ENCODE results near the gene ADD2. TPM values are rescaled to one million over a fixed set of nuclear protein-coding genes. Genes with fewer than 3 reads are reported as not detected.

ADD2 gene
- total RNA-seq, 2 donors from 2014 or later = 24.3 to 31.6 TPM

Other genes with a start within 250 kb of the ADD2 start
- 1 to 10 TPM; 2.5 TPM for gene TGFA, start 214.4 kb downstream of the ADD2 start, total RNA-seq
- under 1 TPM in 1 of 2 donors, not detected in 1; 0.35 TPM for gene FIGLA, start 22.4 kb upstream of the ADD2 start, total RNA-seq
- gene CLEC4F, start 52.4 kb upstream of the ADD2 start, total RNA-seq = not detected
- gene CD207, start 67.6 kb upstream of the ADD2 start, total RNA-seq = not detected
- gene VAX2, start 132.4 kb upstream of the ADD2 start, total RNA-seq = not detected
- gene ATP6V1B1, start 167.7 kb upstream of the ADD2 start, total RNA-seq = not detected
- under 1 TPM in 1 of 2 donors, not detected in 1; 0.58 TPM for gene ANKRD53, start 210.4 kb upstream of the ADD2 start, total RNA-seq
- 10 to 100 TPM; 45.9 to 66.6 TPM for gene TEX261, start 226.7 kb upstream of the ADD2 start, total RNA-seq

All from activated T-cell treated with anti-CD3 and anti-CD28 coated beads, Interleukin-2, amount 50 U/mL, for 72 hours (primary cell).